Stimulated activated CD8-positive, alpha-beta memory T cell treated with anti-CD3 and anti-CD28 coated beads, Interleukin-15, amount 100 ng/mL, for 48 hours (primary cell): ENCODE measurements around the gene MRM3.
"Not testable (repeated sequence)": the region's sequence is repeated elsewhere in the genome, so short reads cannot be mapped to it uniquely, and the experiment has no call there.

Experiments
- DNase-seq, 2 donors: peaks; one replicate each; pipeline ENCODE4 v3.0.0-alpha.2; 2020; ENCODE audit warnings: low read depth in 2 of 2

The MRM3 gene

DNA sequence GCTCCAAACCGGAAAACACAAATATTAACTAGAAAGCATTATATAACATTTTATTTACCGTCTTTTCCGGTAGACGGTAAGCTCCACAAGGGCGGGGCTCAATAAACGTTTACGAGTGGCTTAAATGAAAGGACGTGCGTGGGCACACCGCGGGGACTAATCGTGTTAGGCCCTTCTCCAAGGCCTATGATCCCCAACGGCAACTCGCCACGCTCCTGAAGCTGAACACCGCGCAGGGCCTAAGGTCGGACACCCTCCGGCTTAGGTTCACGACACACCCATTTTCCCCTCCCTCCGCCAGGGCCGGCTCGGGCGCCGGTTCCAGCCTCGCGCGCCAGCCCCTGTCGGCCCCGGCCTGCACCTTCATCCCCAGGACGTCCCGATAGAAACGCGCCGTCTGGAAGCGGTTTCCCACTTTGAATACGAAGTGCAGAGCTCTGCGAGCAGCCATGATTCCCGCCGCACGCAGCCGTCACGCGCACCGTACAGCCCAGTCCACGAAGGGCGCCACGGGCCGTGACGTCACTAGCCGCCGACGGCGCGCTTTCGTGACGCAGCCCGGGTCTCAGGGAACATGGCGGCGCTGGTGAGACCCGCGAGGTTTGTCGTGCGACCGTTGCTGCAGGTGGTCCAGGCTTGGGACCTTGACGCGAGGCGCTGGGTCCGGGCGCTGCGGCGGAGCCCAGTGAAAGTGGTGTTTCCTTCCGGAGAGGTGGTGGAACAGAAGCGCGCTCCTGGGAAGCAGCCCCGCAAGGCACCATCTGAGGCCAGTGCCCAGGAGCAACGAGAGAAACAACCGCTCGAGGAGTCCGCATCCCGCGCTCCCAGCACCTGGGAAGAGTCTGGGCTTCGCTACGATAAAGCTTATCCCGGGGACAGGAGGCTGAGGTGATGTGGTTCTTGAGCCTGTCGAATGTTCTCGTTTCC, at the start of gene MRM3, which contains the start of gene GLOD4:
Gene MRM3 (plus strand): TSS at position 549 of the 927 bp plus-strand sequence. CDS start 26 bp downstream, at position 575.
Gene GLOD4 (minus strand): TSS at position 476 of the 927 bp plus-strand sequence. CDS start 25 bp downstream, at position 451.
- peak; percentile 92 for DNase-seq

GRCh38 chr17:732902-733720, 49.0 kb upstream of the MRM3 start:
- no peak for DNase-seq

DNA sequence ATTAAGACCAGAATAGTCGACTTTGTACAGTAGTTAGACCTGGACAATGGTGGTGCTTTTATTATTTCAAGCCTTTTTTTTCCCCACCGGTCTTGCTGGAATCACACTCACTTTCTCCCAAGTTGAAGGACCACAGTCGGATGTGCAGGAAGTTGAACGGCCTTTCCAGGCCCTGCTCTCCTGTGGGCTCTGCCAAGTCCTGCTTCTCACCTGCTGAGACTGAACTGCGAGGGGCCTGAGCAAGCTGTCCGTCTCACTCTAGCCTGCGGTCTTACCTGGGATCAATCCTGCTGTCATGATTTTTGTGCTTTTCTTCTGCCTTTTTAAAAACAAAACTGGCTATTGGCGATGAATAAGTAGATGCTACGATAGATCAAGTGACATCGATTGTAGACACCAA, 48.4 kb upstream of the MRM3 start:
- no peak for DNase-seq

DNA sequence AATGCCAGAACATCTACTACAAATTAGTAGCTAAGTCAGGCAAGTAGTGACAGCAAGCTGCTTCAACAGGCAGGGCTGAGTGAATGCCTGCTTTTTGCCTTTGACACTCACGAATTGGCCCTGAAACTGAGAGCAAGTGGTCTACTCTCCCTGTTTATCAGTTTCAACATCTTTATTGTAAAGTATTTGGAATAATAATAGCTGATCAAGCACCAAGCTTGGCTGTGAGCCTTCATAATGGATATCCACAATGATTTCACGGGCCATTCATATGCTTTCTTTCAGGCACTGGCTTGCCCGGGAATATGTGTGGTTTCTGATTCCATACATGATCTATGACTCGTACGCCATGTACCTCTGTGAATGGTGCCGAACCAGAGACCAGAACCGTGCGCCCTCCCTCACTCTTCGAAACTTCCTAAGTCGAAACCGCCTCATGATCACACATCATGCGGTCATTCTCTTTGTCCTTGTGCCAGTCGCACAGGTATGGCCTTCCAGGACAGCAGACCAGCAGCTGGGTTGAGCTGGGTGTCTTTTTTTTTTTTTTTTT, 44.5 kb upstream of the MRM3 start:
- no peak for DNase-seq

DNA sequence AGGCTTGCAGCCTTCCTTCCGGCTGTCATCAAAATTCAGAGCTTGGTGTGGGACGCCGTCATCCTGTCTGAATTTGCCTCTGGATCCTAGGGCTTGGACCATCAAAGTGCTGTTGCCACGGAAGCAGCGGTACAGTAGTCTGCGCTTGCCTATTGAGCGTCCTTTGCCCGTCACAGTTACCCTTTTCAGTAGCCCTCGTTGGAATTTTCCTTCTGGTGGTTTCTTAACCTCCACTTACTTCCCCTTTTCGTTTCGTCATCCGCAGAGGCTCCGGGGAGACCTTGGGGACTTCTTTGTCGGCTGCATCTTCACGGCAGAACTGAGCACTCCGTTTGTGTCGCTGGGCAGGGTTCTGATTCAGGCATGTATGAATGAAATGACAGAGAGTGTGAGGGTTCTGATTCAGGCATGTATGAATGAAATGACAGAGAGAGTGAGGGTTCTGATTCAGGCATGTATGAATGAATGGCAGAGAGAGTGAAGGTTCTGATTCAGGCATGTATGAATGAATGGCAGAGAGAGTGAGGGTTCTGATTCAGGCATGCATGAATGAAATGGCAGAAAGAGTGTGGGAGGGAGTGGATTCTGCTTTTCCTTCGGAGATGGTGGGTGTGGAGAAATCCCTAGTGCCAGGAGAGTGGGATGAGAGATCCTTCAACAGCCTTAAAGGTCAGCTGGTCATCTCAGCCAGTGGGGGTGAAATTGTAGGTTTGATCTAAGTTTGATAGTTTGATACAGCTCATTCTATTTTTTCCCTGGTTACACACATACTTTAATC, 41.7 kb upstream of the MRM3 start:
- peak; percentile 33 to 35 for DNase-seq

- no peak for DNase-seq
Observed at GRCh38 chr17:742147-742793, 39.9 kb upstream of the MRM3 start.

GRCh38 chr17:743139-743538, 39.0 kb upstream of the MRM3 start:
- no peak for DNase-seq

GRCh38 chr17:744937-745336, 37.2 kb upstream of the MRM3 start:
- DNase-seq = no peak

DNA sequence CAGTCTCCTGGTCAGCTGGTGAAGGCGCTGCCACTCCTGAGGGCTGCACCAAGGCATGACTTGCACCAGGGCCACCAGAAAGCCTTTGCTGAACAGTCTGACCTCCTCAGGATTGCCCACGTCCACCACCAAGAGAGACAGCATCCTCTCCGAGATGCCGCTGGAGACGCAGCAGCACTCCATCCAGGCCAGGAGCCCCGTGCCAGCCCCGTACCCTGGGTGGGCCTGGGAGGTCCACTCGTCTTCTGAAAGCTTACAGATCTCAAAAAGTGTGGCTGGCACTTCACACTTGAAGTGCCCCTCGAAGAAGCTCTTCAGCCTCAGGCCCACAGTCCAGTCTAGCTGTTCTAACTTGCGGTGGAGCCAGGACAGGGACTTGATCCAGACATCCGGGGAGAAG, 36.7 kb upstream of the MRM3 start:
- no peak for DNase-seq

DNA sequence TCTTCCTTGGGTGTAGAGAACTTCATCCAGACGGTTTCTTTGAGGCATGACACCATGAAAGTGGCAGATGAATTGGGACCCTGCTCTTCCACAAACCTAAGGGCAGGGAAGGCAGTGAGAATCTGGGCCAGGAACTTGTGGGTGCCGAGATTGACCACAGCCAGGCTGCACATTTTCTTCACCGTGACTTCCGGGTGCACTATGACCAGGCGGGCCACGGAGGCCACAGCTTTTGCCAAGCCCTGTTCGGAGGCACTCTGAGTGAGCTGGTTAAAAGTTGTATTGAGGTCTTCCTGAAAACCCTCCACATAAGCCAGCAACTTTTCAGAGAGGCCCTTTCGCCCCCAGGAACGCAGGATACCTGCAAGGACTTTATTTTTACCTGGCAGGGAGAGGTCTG, 36.0 kb upstream of the MRM3 start:
- DNase-seq = no peak

- no peak for DNase-seq
Observed at GRCh38 chr17:746783-747629, 35.1 kb upstream of the MRM3 start.

DNA sequence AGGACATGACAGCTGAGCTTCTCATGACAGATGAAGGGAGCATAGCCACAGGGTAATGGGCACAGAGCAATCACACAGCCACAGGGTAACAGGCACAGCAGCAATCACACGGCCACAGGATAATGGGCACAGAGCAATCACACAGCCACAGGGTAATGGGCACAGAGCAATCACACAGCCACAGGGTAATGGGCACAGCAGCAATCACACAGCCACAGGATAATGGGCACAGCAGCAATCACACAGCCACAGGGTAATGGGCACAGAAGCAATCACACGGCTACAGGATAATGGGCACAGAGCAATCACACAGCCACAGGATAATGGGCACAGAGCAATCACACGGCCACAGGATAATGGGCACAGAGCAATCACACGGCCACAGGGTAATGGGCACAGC, 33.5 kb upstream of the MRM3 start:
- not testable (repeated sequence) for DNase-seq

DNA sequence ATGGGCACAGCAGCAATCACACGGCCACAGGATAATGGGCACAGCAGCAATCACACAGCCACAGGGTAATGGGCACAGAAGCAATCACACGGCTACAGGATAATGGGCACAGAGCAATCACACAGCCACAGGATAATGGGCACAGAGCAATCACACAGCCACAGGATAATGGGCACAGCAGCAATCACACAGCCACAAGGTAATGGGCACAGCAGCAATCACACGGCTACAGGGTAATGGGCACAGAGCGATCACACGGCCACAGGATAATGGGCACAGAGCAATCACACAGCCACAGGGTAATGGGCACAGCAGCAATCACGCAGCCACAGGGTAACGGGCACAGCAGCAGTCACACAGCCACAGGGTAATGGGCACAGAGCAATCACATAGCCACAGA, 32.8 kb upstream of the MRM3 start:
- DNase-seq = not testable (repeated sequence)

- no peak for DNase-seq
Observed at GRCh38 chr17:750431-751037, 31.6 kb upstream of the MRM3 start.

- peak in 1 of 2 donors; percentile 19 for DNase-seq
Observed at GRCh38 chr17:751269-752001, 30.7 kb upstream of the MRM3 start.

DNA sequence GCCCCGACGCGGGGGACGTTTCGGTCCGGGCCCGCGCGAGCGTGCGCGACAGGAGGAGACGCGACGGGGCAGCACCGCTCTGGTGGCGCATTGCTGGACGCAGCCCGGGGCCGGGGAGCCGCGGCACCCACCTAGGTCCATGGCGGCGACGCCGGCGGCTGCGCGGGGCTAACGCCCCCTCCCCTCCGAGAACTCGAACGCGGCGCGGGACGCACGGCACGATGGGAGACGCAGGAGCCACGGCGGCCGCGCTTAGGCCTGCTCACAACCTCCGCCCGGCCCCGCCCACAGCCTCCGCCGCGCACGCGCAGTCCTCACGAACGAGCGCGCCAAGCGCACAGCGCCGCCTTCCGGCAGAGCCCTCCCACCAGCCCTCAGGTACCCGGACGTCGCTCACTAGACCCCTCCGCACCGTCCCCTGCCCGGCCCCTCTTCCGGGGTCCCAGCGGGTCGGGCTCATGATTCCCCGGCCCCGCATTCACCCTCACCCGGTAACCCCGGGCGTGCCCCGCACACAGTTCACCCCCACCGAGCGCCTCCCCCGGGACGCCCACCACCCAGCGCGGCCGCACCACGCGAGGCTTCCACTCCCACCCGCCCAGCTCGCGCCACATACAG, 30.0 kb upstream of the MRM3 start, which contains the start of gene GEMIN4:
Gene GEMIN4 (minus strand): TSS at position 263 of the 618 bp plus-strand sequence. CDS start 122 bp downstream, at position 141.
- DNase-seq = peak; percentile 93 to 94

GRCh38 chr17:752620-753219, 29.4 kb upstream of the MRM3 start:
- no peak for DNase-seq

GRCh38 chr17:753418-753817, 28.7 kb upstream of the MRM3 start:
- no peak for DNase-seq
